Measurements from ENCODE around the gene KCTD8.

The KCTD8 gene

GRCh38 chr4:44422912-44423311 lies 25.7 kb downstream of the KCTD8 start:
- H3K27ac ChIP-seq: no peak overlapping the region
- TF ChIP-seq CTCF (IDR thresholded peaks at IDR 0.05) (no peak), ZFX (IDR thresholded peaks at IDR 0.05; ENCODE audit: borderline replicate concordance) (no peak)

- TF ChIP-seq ZFX (IDR thresholded peaks at IDR 0.05; ENCODE audit: borderline replicate concordance) (no peak), CTCF (IDR thresholded peaks at IDR 0.05) (no peak)
- H3K27ac ChIP-seq: no peak overlapping the region
These were observed 27.1 kb downstream of the KCTD8 start for GRCh38 chr4:44421330-44422065.

GRCh38 chr4:44415251-44415650 lies 33.4 kb downstream of the KCTD8 start:
- no peak for TF ChIP-seq CTCF (IDR thresholded peaks at IDR 0.05)
- TF ChIP-seq ZFX (IDR thresholded peaks at IDR 0.05; ENCODE audit: borderline replicate concordance): no peak
- no peak overlapping the region for H3K27ac ChIP-seq

DNA sequence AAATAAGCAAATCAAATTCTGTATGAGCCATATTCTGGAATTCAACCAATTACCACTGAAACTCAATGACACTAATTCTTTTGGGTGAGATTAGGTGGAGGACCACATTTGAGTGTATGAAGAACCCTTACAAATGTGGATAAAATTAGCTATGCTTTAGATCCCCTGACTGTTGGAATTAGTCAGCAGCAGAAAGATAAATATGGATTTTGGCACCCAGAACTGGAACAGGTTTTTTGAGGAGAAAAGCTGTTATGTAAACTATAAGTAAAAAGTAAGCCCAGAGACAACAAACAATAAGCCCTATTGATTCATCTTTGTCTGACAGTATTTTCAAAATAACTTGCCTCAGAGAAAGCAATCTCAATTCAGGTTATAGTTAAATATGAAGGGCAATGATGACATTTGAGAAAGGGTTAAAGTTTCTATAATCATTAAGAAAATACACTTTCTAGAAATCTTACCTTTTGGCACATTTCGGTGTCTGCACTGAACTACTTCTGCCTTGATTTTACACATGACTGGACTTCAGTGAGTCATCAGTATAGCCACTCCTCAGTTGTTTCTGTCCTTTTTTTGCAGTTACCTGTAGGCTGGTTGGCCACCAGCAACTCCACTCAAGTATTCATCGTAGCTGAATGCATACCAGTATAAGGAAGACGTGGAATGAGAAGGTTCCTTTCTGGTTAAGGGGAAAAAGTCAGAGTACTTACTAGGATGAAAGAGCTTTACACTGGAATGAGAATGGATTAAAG lies 80.0 kb downstream of the KCTD8 start:
- TF ChIP-seq CTCF (IDR thresholded peaks at IDR 0.05): no peak
- no peak for TF ChIP-seq ZFX (IDR thresholded peaks at IDR 0.05; ENCODE audit: borderline replicate concordance)
- H3K27ac ChIP-seq: no peak overlapping the region

DNA sequence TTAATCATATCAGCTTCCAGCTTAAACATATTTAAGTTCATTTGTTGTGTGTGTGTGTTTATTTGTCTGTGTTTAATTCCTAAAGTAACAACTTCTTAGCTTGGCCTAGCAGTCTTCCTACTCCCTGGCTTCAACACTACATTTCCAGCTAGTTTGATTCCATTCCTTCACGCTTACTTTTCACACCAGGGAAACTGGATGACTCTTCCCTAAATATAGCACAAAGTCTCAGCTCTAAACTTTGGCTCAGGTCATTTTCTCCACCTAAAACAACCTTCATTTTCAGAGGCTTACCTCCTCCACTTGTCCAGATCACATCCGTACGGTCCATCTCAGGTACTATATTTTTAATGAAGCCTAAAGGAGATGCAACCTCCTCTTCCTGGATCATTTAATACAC lies 94.4 kb downstream of the KCTD8 start:
- TF ChIP-seq CTCF (IDR thresholded peaks at IDR 0.05): no peak
- no peak for TF ChIP-seq ZFX (IDR thresholded peaks at IDR 0.05; ENCODE audit: borderline replicate concordance)

GRCh38 chr4:44351069-44351468 lies 97.5 kb downstream of the KCTD8 start:
- H3K27ac ChIP-seq: no peak overlapping the region
- TF ChIP-seq ZFX (IDR thresholded peaks at IDR 0.05; ENCODE audit: borderline replicate concordance): no peak
- TF ChIP-seq CTCF (IDR thresholded peaks at IDR 0.05): no peak

More for the DNA sequence above, 94.4 kb downstream of the KCTD8 start:
- H3K27ac ChIP-seq: no peak overlapping the region

DNA sequence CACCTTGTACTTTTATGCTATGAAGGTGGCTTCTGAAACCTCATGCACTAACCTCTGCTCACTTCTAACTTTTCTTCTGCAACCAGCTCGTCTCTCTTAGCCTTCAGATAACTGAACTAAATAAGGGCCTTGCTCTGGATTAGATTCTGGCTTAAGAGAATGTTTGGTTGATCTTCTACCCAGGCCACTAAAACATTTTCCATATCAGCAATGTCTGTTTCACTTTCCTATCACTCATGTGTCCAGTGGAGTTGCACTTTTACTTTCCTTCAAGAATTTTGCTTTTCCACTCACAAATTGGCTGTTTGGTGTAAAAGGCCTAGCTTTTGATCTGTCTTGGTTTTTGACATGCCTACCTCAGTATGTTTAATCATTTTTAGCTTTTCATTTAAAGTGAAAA lies 105.8 kb downstream of the KCTD8 start:
- H3K27ac ChIP-seq: no peak overlapping the region
- TF ChIP-seq CTCF (IDR thresholded peaks at IDR 0.05) (no peak), ZFX (IDR thresholded peaks at IDR 0.05; ENCODE audit: borderline replicate concordance) (no peak)
